NCI-H446 (cell line): ENCODE data around the gene TBCD.
"Not testable (repeated sequence)": the region's sequence is repeated elsewhere in the genome, so short reads cannot be mapped to it uniquely, and the experiment has no call there.

Experiments used
- DNase-seq, 2 experiments: peaks; one replicate each; lab custom pipeline; 2025; lab: John Stamatoyannopoulos, UW

Gene TBCD

GRCh38 chr17:82729479-82730260 lies 22.2 kb upstream of the TBCD start:
- no peak for DNase-seq

- DNase-seq, result no peak
Observed at GRCh38 chr17:82732118-82732743, 19.6 kb upstream of the TBCD start.

- DNase-seq, result peak; percentile 64 to 78
Observed at GRCh38 chr17:82734987-82735866, 16.6 kb upstream of the TBCD start, which contains the start of gene FN3K. Gene FN3K, plus strand, starts transcription at chr17:82735615. Its CDS starts 22 bp downstream, at chr17:82735637.

- no peak for DNase-seq
Observed at GRCh38 chr17:82736511-82737185, 15.2 kb upstream of the TBCD start.

GRCh38 chr17:82737967-82738877 lies 13.6 kb upstream of the TBCD start:
- DNase-seq, result no peak

GRCh38 chr17:82740906-82741759 lies 10.7 kb upstream of the TBCD start:
- DNase-seq, result no peak

GRCh38 chr17:82743344-82744219 lies 8.3 kb upstream of the TBCD start:
- no peak for DNase-seq

GRCh38 chr17:82744736-82745135 lies 7.1 kb upstream of the TBCD start:
- not testable (repeated sequence) for DNase-seq

- DNase-seq, result no peak
Observed at GRCh38 chr17:82745524-82745923, 6.3 kb upstream of the TBCD start.

GRCh38 chr17:82748756-82749155 lies 3.1 kb upstream of the TBCD start:
- no peak for DNase-seq

GRCh38 chr17:82750241-82750908 lies 1.5 kb upstream of the TBCD start:
- DNase-seq, result no peak

GRCh38 chr17:82751171-82751570 lies 694 bp upstream of the TBCD start:
- no peak for DNase-seq

- DNase-seq, result no peak
Observed at GRCh38 chr17:82752371-82753200, 721 bp downstream of the TBCD start.

- DNase-seq, result no peak
Observed at GRCh38 chr17:82753201-82753464, 1.3 kb downstream of the TBCD start.

- DNase-seq, result peak in 1 of 2 experiments; percentile 22
Observed at GRCh38 chr17:82754297-82755208, 2.7 kb downstream of the TBCD start.

GRCh38 chr17:82756166-82756565 lies 4.3 kb downstream of the TBCD start:
- no peak for DNase-seq

GRCh38 chr17:82765371-82765770 lies 13.5 kb downstream of the TBCD start:
- no peak for DNase-seq
